DMS114 treated with DMSO at 0.1 percent for 48 hours (cell line): ENCODE results near the gene GSTO2.

Experiments used
- DNase-seq: peaks from one replicate; lab custom pipeline; 2025; ENCODE audit not compliant: unreplicated experiment; lab: John Stamatoyannopoulos, UW

Gene GSTO2

GRCh38 chr10:104306897-104307296 is 37.9 kb downstream of the GSTO2 start:
- no peak for DNase-seq

- no peak for DNase-seq
Measured at GRCh38 chr10:104307576-104308438, 38.8 kb downstream of the GSTO2 start.

GRCh38 chr10:104308439-104308903 is 39.5 kb downstream of the GSTO2 start:
- DNase-seq: no peak

GRCh38 chr10:104309980-104310978 is 41.3 kb downstream of the GSTO2 start:
- DNase-seq: no peak

GRCh38 chr10:104311184-104311720 is 42.3 kb downstream of the GSTO2 start:
- DNase-seq: no peak

GRCh38 chr10:104314591-104315485 is 45.9 kb downstream of the GSTO2 start:
- DNase-seq: no peak

GRCh38 chr10:104315486-104315921 is 46.5 kb downstream of the GSTO2 start:
- DNase-seq: no peak

- DNase-seq: no peak
Measured at GRCh38 chr10:104316321-104317099, 47.5 kb downstream of the GSTO2 start.

- no peak for DNase-seq
Measured at GRCh38 chr10:104317269-104317710, 48.3 kb downstream of the GSTO2 start.

GRCh38 chr10:104317726-104318299 is 48.8 kb downstream of the GSTO2 start:
- DNase-seq: no peak

- DNase-seq: no peak
Measured at GRCh38 chr10:104318326-104318725, 49.3 kb downstream of the GSTO2 start.

GRCh38 chr10:104318810-104319741 is 50.1 kb downstream of the GSTO2 start:
- no peak for DNase-seq

- no peak for DNase-seq
Measured at GRCh38 chr10:104321226-104321625, 52.2 kb downstream of the GSTO2 start.

GRCh38 chr10:104321725-104322415 is 52.9 kb downstream of the GSTO2 start:
- no peak for DNase-seq

- no peak for DNase-seq
Measured at GRCh38 chr10:104322416-104322782, 53.4 kb downstream of the GSTO2 start.

- no peak for DNase-seq
Measured at GRCh38 chr10:104323085-104323484, 54.1 kb downstream of the GSTO2 start.

GRCh38 chr10:104323760-104324201 is 54.8 kb downstream of the GSTO2 start:
- DNase-seq: no peak
